ENCODE results near the gene KLHL42.

DNA sequence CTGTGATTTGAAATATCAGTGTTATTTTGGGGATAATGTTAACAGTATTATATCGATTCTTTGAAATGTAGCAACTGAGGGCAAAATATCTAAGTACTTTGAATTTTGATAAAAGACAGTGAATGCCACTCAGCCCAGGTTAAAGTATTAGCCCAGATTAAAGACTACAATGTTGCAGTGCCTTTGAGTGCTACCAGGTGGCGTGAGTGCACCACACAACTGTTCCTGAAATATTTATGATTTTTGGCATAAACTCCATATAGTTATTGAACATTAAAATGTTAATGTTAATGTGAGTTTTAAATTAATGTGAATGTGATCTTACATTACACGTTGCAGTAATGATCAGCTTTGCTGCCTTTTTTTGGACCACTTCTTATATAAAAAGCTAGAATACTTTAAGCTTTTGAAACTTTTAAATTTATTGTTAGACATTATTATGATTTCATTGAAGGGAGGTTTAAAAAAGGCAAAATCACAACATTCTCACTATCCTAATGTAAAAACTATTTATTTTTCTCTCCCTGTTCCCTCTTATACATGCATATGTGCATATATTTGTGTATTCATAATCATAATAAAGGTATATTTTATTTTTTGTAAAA, 46.9 kb upstream of the KLHL42 start:
- TF ChIP-seq, protein P1, sequence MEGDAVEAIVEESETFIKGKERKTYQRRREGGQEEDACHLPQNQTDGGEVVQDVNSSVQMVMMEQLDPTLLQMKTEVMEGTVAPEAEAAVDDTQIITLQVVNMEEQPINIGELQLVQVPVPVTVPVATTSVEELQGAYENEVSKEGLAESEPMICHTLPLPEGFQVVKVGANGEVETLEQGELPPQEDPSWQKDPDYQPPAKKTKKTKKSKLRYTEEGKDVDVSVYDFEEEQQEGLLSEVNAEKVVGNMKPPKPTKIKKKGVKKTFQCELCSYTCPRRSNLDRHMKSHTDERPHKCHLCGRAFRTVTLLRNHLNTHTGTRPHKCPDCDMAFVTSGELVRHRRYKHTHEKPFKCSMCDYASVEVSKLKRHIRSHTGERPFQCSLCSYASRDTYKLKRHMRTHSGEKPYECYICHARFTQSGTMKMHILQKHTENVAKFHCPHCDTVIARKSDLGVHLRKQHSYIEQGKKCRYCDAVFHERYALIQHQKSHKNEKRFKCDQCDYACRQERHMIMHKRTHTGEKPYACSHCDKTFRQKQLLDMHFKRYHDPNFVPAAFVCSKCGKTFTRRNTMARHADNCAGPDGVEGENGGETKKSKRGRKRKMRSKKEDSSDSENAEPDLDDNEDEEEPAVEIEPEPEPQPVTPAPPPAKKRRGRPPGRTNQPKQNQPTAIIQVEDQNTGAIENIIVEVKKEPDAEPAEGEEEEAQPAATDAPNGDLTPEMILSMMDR (IDR thresholded peaks at IDR 0.05) = peak; percentile 50 to 94 (median 86)
- no peak for TF ChIP-seq POLR2A (IDR thresholded peaks at IDR 0.05)

Measured in body of pancreas (tissue), 4 donors.